Stimulated activated CD8-positive, alpha-beta memory T cell treated with anti-CD3 and anti-CD28 coated beads, Interleukin-4, amount 100 ng/mL, for 48 hours (primary cell): ENCODE measurements around the gene THOP1.
"Not testable (repeated sequence)": the region's sequence is repeated elsewhere in the genome, so short reads cannot be mapped to it uniquely, and the experiment has no call there.

Source experiments
- DNase-seq: peaks from one replicate; pipeline ENCODE4 v3.0.0-alpha.2; 2020

Gene THOP1

GRCh38 chr19:2817237-2817829, 32.0 kb downstream of the THOP1 start:
- not testable (repeated sequence) for DNase-seq

- peak; percentile 99 for DNase-seq
Observed at GRCh38 chr19:2819540-2820111, 34.3 kb downstream of the THOP1 start, which contains the start of gene ZNF554. Gene ZNF554 (plus strand): TSS chr19:2819868. CDS start chr19:2820072, 204 bp downstream.

- DNase-seq = peak; percentile 32
Observed at GRCh38 chr19:2820112-2820702, 34.9 kb downstream of the THOP1 start.

- DNase-seq = no peak
Observed at GRCh38 chr19:2822846-2823245, 37.5 kb downstream of the THOP1 start.

GRCh38 chr19:2823646-2824045, 38.3 kb downstream of the THOP1 start:
- no peak for DNase-seq

- no peak for DNase-seq
Observed at GRCh38 chr19:2824129-2824528, 38.8 kb downstream of the THOP1 start.

GRCh38 chr19:2827022-2827421, 41.7 kb downstream of the THOP1 start:
- no peak for DNase-seq

GRCh38 chr19:2827840-2828489, 42.7 kb downstream of the THOP1 start:
- no peak for DNase-seq

- no peak for DNase-seq
Observed at GRCh38 chr19:2834294-2834871, 49.1 kb downstream of the THOP1 start.

GRCh38 chr19:2837430-2837829, 52.1 kb downstream of the THOP1 start:
- no peak for DNase-seq

GRCh38 chr19:2840794-2841791, 55.8 kb downstream of the THOP1 start, which contains the start of gene ZNF555:
Gene ZNF555 (plus strand): TSS chr19:2841475. CDS start chr19:2841573, 98 bp downstream.
- peak; percentile 98 for DNase-seq

- no peak for DNase-seq
Observed at GRCh38 chr19:2841855-2842574, 56.7 kb downstream of the THOP1 start.

GRCh38 chr19:2845107-2845506, 59.8 kb downstream of the THOP1 start:
- no peak for DNase-seq

- DNase-seq = no peak
Observed at GRCh38 chr19:2846180-2846894, 61.0 kb downstream of the THOP1 start.

GRCh38 chr19:2847507-2847906, 62.2 kb downstream of the THOP1 start:
- no peak for DNase-seq

GRCh38 chr19:2848616-2849015, 63.3 kb downstream of the THOP1 start:
- no peak for DNase-seq

GRCh38 chr19:2850256-2850925, 65.1 kb downstream of the THOP1 start:
- no peak for DNase-seq

GRCh38 chr19:2852598-2852997, 67.3 kb downstream of the THOP1 start:
- DNase-seq = no peak

- no peak for DNase-seq
Observed at GRCh38 chr19:2853015-2853606, 67.8 kb downstream of the THOP1 start.

- DNase-seq = no peak
Observed at GRCh38 chr19:2854849-2855248, 69.5 kb downstream of the THOP1 start.
